CD4-positive, alpha-beta T cell treated with Interferon alpha-2 for 1 hour (primary cell): ENCODE results near the gene C20orf141.
"Not testable (repeated sequence)": the region's sequence is repeated elsewhere in the genome, so short reads cannot be mapped to it uniquely, and the experiment has no call there.

Source experiments
- DNase-seq, 2 donors: peaks; one replicate each; pipeline ENCODE4 v3.0.0-alpha.2; 2020 to 2022

Gene C20orf141

GRCh38 chr20:2814587-2815051 is at the start of gene C20orf141:
TSS of gene C20orf141 (plus strand) at chr20:2814987. CDS start at chr20:2815185, 198 bp downstream.
- no peak for DNase-seq

DNA sequence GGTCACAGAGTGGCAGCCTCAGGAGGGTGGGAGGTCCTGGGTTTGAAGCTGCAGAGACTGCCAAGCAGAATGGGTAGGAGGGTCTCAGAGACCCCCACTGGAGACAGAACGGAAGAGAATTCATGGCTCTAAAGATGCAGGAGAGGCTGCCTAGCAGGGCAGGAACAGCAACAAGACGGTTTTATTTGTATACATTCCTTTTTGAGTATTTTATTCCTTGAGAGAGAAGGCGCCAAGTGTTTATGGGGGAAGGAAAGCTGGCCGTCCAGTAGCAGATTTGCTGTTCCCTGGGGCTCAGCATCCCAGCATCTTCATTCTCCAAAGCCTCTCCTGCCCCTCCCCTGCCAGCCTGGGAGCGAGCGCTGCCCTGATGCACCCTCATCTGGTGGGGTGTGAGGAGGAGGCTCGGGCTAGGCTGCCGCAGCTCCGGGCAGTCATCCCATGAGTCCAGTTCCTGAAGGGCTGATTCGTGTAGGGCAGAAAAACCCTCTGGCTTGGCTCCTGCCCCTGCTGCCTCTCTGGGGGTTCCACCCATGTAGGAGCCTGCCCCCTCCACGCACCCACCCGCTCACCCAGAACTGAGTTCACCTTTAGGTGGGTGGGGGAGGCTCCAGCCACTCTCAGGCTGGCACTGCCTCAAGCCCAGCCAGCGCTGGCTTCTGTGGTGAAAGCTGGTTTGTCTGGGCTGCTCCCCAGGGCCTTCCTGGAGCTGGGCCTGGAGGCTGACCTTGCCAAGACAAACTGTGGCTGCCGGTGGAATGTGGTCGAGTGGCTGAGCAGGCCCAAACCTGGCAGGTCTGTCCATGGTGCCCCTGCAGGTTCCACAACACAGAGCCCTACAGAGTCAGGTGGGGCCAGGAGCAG is 46.8 kb upstream of the C20orf141 start:
- no peak for DNase-seq

- DNase-seq: no peak
Measured at GRCh38 chr20:2768632-2769015, 46.2 kb upstream of the C20orf141 start.

- not testable (repeated sequence) for DNase-seq
Measured at GRCh38 chr20:2770091-2770490, 44.7 kb upstream of the C20orf141 start.

DNA sequence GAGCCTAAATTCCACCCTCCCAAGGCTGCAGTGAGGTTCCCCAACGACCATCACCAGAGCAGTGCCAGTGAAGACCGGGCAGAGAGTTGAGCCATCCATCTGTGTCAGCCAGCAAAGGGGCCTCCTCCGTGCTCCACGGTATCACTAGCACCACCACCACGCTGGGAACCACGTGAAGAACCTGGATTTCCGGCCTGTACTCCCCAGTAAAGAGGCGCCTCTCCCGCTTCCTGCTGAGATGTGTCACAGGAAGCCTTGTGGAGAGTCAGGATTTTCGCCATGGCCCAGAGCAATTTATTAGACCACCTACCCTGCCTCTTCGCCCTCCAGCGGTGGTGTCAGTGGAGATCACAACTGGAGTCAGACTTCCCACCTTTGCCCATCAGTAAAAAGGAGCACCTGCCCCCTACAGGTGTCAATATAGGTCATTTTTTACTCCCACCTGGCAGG is 43.1 kb upstream of the C20orf141 start:
- no peak for DNase-seq

DNA sequence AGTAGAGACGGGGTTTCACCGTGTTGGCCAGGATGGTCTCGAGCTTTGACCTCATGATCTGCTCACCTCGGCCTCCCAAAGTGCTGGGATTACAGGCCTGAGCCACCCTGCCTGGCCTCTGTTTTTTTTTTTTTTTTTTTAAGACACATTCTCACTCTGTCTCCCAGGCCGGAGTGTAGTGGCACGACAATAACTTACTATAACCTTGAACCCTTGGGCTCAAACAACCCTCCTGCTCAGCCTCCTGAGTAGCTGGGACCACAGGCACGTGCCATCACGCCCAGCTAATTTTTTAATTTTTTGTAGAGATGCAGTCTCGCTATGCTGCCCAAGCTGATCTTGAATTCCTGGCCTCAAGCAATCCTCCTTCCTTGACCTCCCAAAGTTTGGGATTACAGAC is 41.0 kb upstream of the C20orf141 start:
- no peak for DNase-seq

DNA sequence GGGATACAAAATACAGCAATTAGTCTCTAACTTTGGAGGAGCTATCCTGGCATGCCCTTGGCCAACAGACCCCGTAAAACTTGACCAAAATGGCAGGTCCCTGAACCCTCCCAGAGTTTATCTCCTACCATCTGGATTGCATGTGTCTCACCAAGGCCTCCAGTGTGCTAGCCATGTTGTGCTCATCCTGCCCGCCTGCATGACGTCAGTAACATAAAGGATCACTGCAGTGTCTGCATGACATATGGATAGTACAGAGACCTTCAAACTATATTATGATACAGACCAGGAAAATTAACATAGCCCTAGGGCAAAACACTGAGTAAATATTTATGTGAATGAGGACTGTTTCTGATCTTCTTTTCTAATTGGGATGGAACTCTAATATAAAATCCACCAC is 39.6 kb upstream of the C20orf141 start:
- no peak for DNase-seq

- no peak for DNase-seq
Measured at GRCh38 chr20:2778602-2779321, 36.0 kb upstream of the C20orf141 start.

- DNase-seq: no peak
Measured at GRCh38 chr20:2780948-2781347, 33.8 kb upstream of the C20orf141 start.

GRCh38 chr20:2783908-2784566 is 30.8 kb upstream of the C20orf141 start:
- DNase-seq: no peak

GRCh38 chr20:2793471-2793870 is 21.3 kb upstream of the C20orf141 start:
- no peak for DNase-seq

DNA sequence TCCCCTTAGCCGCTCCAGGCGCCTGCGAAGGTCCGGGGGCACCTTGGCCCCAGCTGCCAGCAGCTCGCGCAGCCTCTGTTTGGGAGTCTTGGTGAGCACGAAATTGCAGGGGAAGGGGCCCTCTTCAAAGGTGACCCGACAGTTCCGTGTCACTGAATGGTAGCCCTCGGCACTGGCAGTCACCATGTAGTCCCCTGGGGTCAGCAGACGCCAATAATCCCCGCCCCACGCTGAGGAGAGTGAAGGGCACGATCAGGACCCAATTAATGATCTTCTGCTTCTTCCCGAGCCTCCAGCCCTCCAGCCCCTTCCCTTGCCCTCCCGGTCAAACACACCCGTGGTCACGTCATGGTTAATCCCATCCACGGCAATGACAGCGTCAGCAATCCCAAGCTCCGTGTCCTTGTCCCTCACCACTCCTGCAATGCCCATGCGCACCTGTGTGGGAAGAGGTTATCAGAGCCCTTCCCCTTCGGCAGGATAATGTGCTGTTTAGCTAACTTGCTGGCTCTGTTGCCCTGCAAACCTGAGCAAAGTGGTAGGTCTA is 20.5 kb upstream of the C20orf141 start:
- DNase-seq: no peak

GRCh38 chr20:2794866-2795447 is 19.8 kb upstream of the C20orf141 start:
- DNase-seq: no peak

- DNase-seq: no peak
Measured at GRCh38 chr20:2795451-2795850, 19.3 kb upstream of the C20orf141 start.

- no peak for DNase-seq
Measured at GRCh38 chr20:2796011-2796660, 18.7 kb upstream of the C20orf141 start.

DNA sequence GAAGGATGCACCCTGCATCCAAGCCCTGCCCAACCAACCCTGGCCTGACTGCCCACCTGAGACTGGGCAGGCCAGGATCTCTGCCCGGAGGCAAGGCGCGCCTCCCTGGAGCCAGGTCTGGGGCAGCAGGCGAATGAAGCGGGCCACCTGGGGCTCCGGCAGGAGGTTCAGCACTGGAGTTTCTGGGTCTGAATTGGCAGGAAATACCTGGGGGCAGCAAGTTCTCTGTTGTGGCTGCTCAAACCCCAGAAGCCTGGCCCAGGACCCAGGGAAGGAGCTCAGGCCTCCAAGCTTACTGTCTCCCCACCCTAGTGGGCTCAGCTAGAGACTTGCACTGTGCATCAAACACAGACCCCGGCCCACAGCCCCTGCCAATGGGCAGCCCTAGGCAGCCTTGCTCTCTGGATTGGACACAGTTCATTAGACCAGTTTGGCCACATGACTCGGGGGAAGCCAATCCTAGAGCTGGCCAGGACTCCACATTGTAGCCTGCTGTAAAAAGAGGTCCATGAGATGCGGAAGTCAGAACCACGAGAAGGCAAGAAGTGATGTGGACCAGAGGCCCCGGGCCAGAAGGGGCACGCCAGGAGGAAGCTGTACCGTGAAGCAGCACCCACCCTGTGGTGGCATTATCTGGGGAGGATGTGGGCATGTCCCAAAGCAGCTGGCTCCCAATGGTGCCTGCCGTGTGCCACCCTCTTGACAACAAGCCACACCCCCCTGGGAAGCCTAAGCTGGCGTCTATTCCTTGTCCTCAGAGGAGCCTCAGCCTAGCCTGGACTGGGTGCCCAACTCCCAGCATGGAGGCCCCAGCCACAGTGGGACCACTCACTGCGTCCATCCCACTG is 17.4 kb upstream of the C20orf141 start:
- DNase-seq: no peak

GRCh38 chr20:2798095-2798805 is 16.5 kb upstream of the C20orf141 start:
- DNase-seq: no peak

- no peak for DNase-seq
Measured at GRCh38 chr20:2798814-2799213, 16.0 kb upstream of the C20orf141 start.

DNA sequence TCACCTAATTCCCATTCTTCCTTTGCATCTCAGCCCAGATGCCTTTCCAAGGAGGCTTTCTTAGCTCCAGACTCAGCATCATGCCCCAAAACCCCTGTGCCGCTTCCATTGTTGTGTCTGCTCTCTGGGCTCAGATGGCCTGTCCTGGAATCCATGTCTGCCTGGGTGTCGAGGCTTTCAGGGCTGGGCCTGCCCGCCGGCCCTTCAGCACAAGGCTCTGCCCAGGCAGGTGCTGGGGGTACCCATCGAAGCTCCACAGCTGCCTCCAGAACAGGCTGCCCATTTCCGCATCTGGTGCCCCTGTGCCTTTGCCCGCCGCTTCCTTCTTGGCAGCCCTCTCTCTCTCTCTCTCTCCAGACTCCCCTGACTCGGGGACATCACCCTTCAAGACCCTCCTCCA is 15.5 kb upstream of the C20orf141 start:
- DNase-seq: no peak
